Measurements from ENCODE around the gene SLK.

The SLK gene

DNA sequence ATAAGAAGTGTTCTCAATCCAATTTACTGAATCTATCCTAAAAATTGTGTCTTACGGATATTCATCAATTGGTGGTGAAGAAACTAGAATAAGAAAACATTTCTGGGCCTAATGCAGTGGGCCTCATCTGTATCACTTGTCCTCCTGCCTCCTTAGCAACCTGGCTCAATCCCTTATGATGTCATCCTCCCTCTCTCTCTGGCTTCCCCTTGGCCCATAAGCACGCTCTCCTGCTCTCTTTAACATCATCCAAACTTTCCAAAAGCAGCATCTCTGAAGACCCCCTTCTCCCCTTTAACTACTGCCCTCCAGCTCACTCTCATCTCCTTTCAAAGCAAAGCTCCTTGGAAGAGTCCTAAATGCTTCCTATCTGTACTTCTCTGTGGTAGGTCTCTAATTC lies 44.3 kb upstream of the SLK start:
- DNase-seq (ENCODE audit: low read depth), result no peak
- no peak overlapping the region for H3K4me3 ChIP-seq (ENCODE audit: low read depth, low read length)
- TF ChIP-seq, protein P1, sequence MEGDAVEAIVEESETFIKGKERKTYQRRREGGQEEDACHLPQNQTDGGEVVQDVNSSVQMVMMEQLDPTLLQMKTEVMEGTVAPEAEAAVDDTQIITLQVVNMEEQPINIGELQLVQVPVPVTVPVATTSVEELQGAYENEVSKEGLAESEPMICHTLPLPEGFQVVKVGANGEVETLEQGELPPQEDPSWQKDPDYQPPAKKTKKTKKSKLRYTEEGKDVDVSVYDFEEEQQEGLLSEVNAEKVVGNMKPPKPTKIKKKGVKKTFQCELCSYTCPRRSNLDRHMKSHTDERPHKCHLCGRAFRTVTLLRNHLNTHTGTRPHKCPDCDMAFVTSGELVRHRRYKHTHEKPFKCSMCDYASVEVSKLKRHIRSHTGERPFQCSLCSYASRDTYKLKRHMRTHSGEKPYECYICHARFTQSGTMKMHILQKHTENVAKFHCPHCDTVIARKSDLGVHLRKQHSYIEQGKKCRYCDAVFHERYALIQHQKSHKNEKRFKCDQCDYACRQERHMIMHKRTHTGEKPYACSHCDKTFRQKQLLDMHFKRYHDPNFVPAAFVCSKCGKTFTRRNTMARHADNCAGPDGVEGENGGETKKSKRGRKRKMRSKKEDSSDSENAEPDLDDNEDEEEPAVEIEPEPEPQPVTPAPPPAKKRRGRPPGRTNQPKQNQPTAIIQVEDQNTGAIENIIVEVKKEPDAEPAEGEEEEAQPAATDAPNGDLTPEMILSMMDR (IDR thresholded peaks at IDR 0.05; ENCODE audit: control insufficient read depth, extremely low read depth, insufficient read depth), result no peak

- TF ChIP-seq, protein P1 (IDR thresholded peaks at IDR 0.05; ENCODE audit: control insufficient read depth, extremely low read depth, insufficient read depth), result no peak
- H3K4me3 ChIP-seq (ENCODE audit: low read depth, low read length), result no peak overlapping the region
- no peak for DNase-seq (ENCODE audit: low read depth)
Observed at GRCh38 chr10:103923502-103923901, 43.4 kb upstream of the SLK start.

GRCh38 chr10:103925591-103925990 lies 41.3 kb upstream of the SLK start:
- no peak for DNase-seq (ENCODE audit: low read depth)
- TF ChIP-seq, protein P1 (IDR thresholded peaks at IDR 0.05; ENCODE audit: control insufficient read depth, extremely low read depth, insufficient read depth), result no peak
- no peak overlapping the region for H3K4me3 ChIP-seq (ENCODE audit: low read depth, low read length)

GRCh38 chr10:103926722-103927319 lies 40.1 kb upstream of the SLK start:
- H3K4me3 ChIP-seq (ENCODE audit: low read depth, low read length), result no peak overlapping the region
- TF ChIP-seq, protein P1 (IDR thresholded peaks at IDR 0.05; ENCODE audit: control insufficient read depth, extremely low read depth, insufficient read depth), result no peak
- DNase-seq (ENCODE audit: low read depth), result no peak

- TF ChIP-seq, protein P1 (IDR thresholded peaks at IDR 0.05; ENCODE audit: control insufficient read depth, extremely low read depth, insufficient read depth), result no peak
- DNase-seq (ENCODE audit: low read depth), result no peak
- H3K4me3 ChIP-seq (ENCODE audit: low read depth, low read length), result no peak overlapping the region
Observed at GRCh38 chr10:103928784-103929183, 38.2 kb upstream of the SLK start.

DNA sequence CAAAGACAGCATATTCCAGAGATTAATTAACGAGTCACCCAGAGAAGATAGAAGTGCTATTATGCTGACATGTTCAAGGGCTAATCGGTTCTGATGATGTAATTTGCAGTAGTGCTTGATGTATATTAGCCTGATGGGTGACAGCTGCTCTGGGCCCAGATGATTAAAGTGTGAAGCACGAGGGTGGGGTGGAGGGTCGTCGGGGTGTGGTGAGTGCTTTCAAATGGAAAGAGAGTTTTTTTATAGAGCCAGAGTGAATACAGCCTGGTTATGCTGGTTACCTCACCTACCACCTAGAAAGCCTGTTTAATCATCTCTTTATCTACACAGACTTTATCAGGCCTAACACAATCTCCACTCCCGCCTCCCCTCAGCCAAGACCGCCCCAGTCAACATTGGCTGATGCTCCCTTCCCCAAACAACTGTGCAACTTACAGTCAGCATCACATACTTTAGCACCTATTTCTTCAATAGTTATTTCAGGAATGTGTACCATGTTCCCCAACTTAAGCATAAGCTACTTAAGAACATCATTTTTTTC lies 37.5 kb upstream of the SLK start:
- no peak overlapping the region for H3K4me3 ChIP-seq (ENCODE audit: low read depth, low read length)
- TF ChIP-seq, protein P1 (IDR thresholded peaks at IDR 0.05; ENCODE audit: control insufficient read depth, extremely low read depth, insufficient read depth), result no peak
- no peak for DNase-seq (ENCODE audit: low read depth)

- H3K4me3 ChIP-seq (ENCODE audit: low read depth, low read length), result no peak overlapping the region
- TF ChIP-seq, protein P1 (IDR thresholded peaks at IDR 0.05; ENCODE audit: control insufficient read depth, extremely low read depth, insufficient read depth), result no peak
- DNase-seq (ENCODE audit: low read depth), result no peak
Observed at GRCh38 chr10:103930449-103930848, 36.5 kb upstream of the SLK start.

All from LNCaP clone FGC (cell line).